Keratinocyte (primary cell): ENCODE measurements around the gene STUB1. TPM values are rescaled to one million over a fixed set of nuclear protein-coding genes. Genes with fewer than 3 reads are reported as not detected.

Experiments
- DNase-seq: peaks from one replicate; pipeline ENCODE4 v3.0.0-alpha.2; 2011; ENCODE audit warnings: low read depth, missing footprints, low spot score
- FAIRE-seq: peaks from 2 replicates; lab custom pipeline; 2011; peaks lifted over from hg19 to GRCh38; lab: Jason Lieb, UNC
- H2AFZ ChIP-seq: 2 replicates; pipeline ENCODE4 v1.6.0; 2012; ENCODE audit warnings: low read length, control low read depth, inconsistent platforms; ENCODE audit not compliant: control insufficient read depth
- H3K27ac ChIP-seq: 2 replicates; pipeline ENCODE4 v1.5.1; 2011; ENCODE audit warnings: low read length; ENCODE audit not compliant: control insufficient read depth, insufficient read depth
- H3K27me3 ChIP-seq: 3 replicates; pipeline ENCODE4 v1.6.0; 2011; ENCODE audit warnings: low read length; ENCODE audit not compliant: control insufficient read depth, insufficient read depth; ENCODE audit errors: extremely low read depth
- H3K36me3 ChIP-seq, 2 experiments: 2 replicates in 1 of 2; 3 replicates in 1 of 2; pipeline ENCODE4 v1.5.1; 2011; ENCODE audit warnings: low read length in 2 of 2, mild to moderate bottlenecking in 1 of 2; ENCODE audit not compliant: control insufficient read depth in 2 of 2, insufficient read depth in 2 of 2; ENCODE audit errors: extremely low read depth in 1 of 2
- H3K4me1 ChIP-seq: 3 replicates; pipeline ENCODE4 v1.5.1; 2011; ENCODE audit warnings: low read length; ENCODE audit not compliant: control insufficient read depth, insufficient read depth; ENCODE audit errors: extremely low read depth
- H3K4me2 ChIP-seq: 3 replicates; pipeline ENCODE4 v1.6.0; 2011; ENCODE audit warnings: low read depth, low read length; ENCODE audit not compliant: control insufficient read depth, insufficient read depth; ENCODE audit errors: extremely low read depth
- H3K4me3 ChIP-seq, 3 experiments: fragments of 200-600 bp in 1 of 3; sonication (generic) in 1 of 3; 2 replicates in 2 of 3; 3 replicates in 1 of 3; pipeline ENCODE4 v1.5.1; 2011 to 2016; ENCODE audit warnings: low read length in 3 of 3, mild to moderate bottlenecking in 3 of 3, control low read depth in 2 of 3, inconsistent platforms in 1 of 3, low read depth in 1 of 3, mixed read lengths in 1 of 3, mixed run types in 1 of 3, moderate library complexity in 1 of 3; ENCODE audit not compliant: control insufficient read depth in 2 of 3, insufficient read depth in 2 of 3; ENCODE audit errors: extremely low read depth in 1 of 3
- H3K79me2 ChIP-seq: 2 replicates; pipeline ENCODE4 v1.6.0; 2012; ENCODE audit warnings: low read length; ENCODE audit not compliant: control insufficient read depth, insufficient read depth
- H3K9ac ChIP-seq: 3 replicates; pipeline ENCODE4 v1.6.0; 2011; ENCODE audit warnings: low read length; ENCODE audit not compliant: control insufficient read depth, insufficient read depth; ENCODE audit errors: extremely low read depth
- H3K9me1 ChIP-seq: 3 replicates; pipeline ENCODE4 v1.6.0; 2011; ENCODE audit warnings: low read length; ENCODE audit not compliant: control insufficient read depth, insufficient read depth; ENCODE audit errors: extremely low read depth
- H3K9me3 ChIP-seq: 2 replicates; pipeline ENCODE4 v1.5.1; 2012; ENCODE audit warnings: low read depth, low read length; ENCODE audit not compliant: control insufficient read depth
- H4K20me1 ChIP-seq: 3 replicates; pipeline ENCODE4 v1.6.0; 2011; ENCODE audit warnings: low read length; ENCODE audit not compliant: control insufficient read depth, insufficient read depth; ENCODE audit errors: extremely low read depth
- CTCF ChIP-seq, 3 experiments: IDR thresholded peaks in 1 of 3; conservative IDR thresholded peaks in 1 of 3; optimal IDR thresholded peaks in 1 of 3; 2 replicates in 2 of 3; 3 replicates in 1 of 3; pipeline versions ENCODE3 to v1.5.1; 2011; ENCODE audit warnings: low read length in 3 of 3, mild to moderate bottlenecking in 3 of 3, moderate library complexity in 2 of 3, control low read depth in 1 of 3, inconsistent platforms in 1 of 3; ENCODE audit not compliant: insufficient read depth in 2 of 3; ENCODE audit errors: extremely low read depth in 1 of 3
- EZH2 ChIP-seq: IDR thresholded peaks from one replicate; pipeline ENCODE4 v1.6.1; 2012; ENCODE audit warnings: inconsistent platforms, mild to moderate bottlenecking, low read length, moderate library complexity
- dilution Hi-C: fragments of 300-500 bp; cut with MboI; formaldehyde crosslinking; loops from one replicate; pipeline ENCODE4 v1.7.0; 2020; ENCODE audit warnings: low sequenced_read_pairs; ENCODE audit not compliant: extremely low pct_ligation_motif_present
- polyA plus RNA-seq, 5 experiments: library from polyadenylated mRNA; depleted of rRNA in 3 of 5; stranded (reverse) in 3 of 5; stranded (forward) in 1 of 5; unstranded in 1 of 5; fragments of >200 nt; gene quantifications; 1 replicate in 1 of 5; 2 replicates in 3 of 5; 3 replicates in 1 of 5; pipeline versions ENCODE4 v1.2.1 to v1.2.3, GENCODE V29; 2011 to 2012; ENCODE audit warnings: missing spikeins in 2 of 5, low read depth in 1 of 5, low replicate concordance in 1 of 5

Gene STUB1
- polyA plus RNA-seq, 1 donor (not counting 4 experiments of a cell fraction or from before 2014, with no cell fraction given) = 124 TPM

GRCh38 chr16:704047-704446 lies 23.8 kb downstream of the STUB1 start:
- FAIRE-seq (no peak), DNase-seq (no peak)
- Histone ChIP-seq H3K4me3 (no peak overlapping the region), H3K4me1 (no peaks in the 10 kb centered on the region), H4K20me1 (peaks cover 5% of the 10 kb centered on the region), H3K27me3 (peaks cover 85% of the 10 kb centered on the region), H3K9ac (no peak overlapping the region), H3K27ac (no peak overlapping the region), H3K79me2 (no peaks in the 10 kb centered on the region), H3K4me2 (no peak overlapping the region), H2AFZ (no peak overlapping the region), H3K36me3 (no peaks in the 10 kb centered on the region), H3K9me1 (no peaks in the 10 kb centered on the region), H3K9me3 (no peaks in the 10 kb centered on the region)
- TF ChIP-seq EZH2 (no peak), CTCF (optimal IDR thresholded peaks at IDR 0.05 in 1 of 3, IDR thresholded peaks at IDR 0.05 in 1 of 3, conservative IDR thresholded peaks at IDR 0.05 in 1 of 3; ENCODE audit: extremely low read depth in 1 of 3, insufficient read depth in 2 of 3, low read length in 3 of 3) (no peak)
- dilution Hi-C loops = no loop called here

DNA sequence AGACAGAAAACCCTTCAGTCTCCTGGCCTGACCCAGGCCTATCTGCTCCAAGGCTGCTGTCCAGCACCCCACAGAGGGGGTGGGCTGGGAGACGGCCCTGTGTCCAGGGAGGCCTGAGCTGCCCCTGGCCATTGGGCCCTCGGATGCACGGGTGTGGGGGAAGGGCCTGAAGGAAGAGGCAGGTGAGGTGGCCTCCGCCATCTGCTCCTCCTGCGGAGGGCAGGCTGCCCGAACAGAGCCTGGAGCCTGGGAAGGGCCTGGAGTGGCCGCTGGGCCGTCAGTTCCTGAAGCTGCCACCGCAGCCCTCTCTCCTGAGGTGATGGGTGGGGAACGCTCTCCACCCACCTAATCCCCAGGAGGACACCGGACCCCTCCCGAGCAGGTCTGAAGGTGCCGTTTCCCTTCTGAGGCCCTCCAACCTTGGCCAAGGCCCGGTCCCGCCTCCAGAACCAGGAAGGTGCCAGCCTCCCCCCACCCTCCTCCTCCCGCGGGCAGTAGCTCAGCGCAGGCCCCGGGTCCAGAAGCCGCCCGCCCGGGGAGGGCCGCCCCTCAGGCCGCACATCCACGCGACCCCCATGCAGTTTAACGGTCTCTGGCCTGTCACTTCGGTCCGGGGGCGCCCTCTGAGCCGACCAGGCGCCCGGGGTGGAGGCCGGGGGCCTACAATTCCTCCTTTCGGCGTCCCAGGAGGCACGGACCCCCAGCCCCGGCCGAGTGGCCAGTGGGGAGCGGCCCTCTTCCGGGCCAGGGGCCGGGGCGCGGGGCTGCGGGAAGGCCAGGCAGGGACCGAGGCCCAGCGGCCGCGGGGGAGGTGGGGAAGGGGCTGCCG lies 24.6 kb downstream of the STUB1 start:
- Histone ChIP-seq H3K27ac (no peak overlapping the region), H3K36me3 (no peaks in the 10 kb centered on the region), H3K9ac (no peak overlapping the region), H3K4me3 (peak overlapping the region in 1 of 3 experiments; percentile 48), H3K79me2 (no peaks in the 10 kb centered on the region), H4K20me1 (peaks cover 5% of the 10 kb centered on the region), H3K4me1 (no peaks in the 10 kb centered on the region), H3K4me2 (no peak overlapping the region), H3K9me1 (no peaks in the 10 kb centered on the region), H3K27me3 (peaks cover 92% of the 10 kb centered on the region), H3K9me3 (no peaks in the 10 kb centered on the region), H2AFZ (no peak overlapping the region)
- dilution Hi-C loops = no loop called here
- peak; percentile 87 for TF ChIP-seq EZH2
- no peak for TF ChIP-seq CTCF (optimal IDR thresholded peaks at IDR 0.05 in 1 of 3, IDR thresholded peaks at IDR 0.05 in 1 of 3, conservative IDR thresholded peaks at IDR 0.05 in 1 of 3; ENCODE audit: extremely low read depth in 1 of 3, insufficient read depth in 2 of 3, low read length in 3 of 3)
- no peak for DNase-seq
- FAIRE-seq = no peak
